KMS-11 (cell line): ENCODE data around the gene PEX10.

Experiments
- H2AFZ ChIP-seq: fragments of 200-600 bp; sonication (generic); 2 replicates; pipeline ENCODE4 v1.6.1; 2016; ENCODE audit warnings: antibody characterized with exemption, mixed run types, low read depth
- H3K27ac ChIP-seq: fragments of 200-600 bp; sonication (generic); 2 replicates; pipeline ENCODE4 v1.6.1; 2016; ENCODE audit warnings: mild to moderate bottlenecking, mixed run types
- H3K27me3 ChIP-seq: fragments of 200-600 bp; sonication (generic); 2 replicates; pipeline ENCODE4 v1.6.1; 2017; ENCODE audit warnings: mild to moderate bottlenecking, low read depth, mixed run types, moderate library complexity; ENCODE audit not compliant: insufficient read depth
- H3K36me3 ChIP-seq: fragments of 200-600 bp; sonication (generic); 2 replicates; pipeline ENCODE4 v1.6.1; 2017; ENCODE audit warnings: mild to moderate bottlenecking, mixed run types; ENCODE audit not compliant: insufficient read depth
- H3K4me1 ChIP-seq: fragments of 200-600 bp; sonication (generic); 2 replicates; pipeline ENCODE4 v1.6.1; 2016; ENCODE audit warnings: mild to moderate bottlenecking, low read depth, mixed run types; ENCODE audit not compliant: poor library complexity, severe bottlenecking
- H3K4me2 ChIP-seq: fragments of 200-600 bp; sonication (generic); 2 replicates; pipeline ENCODE4 v1.7.0; 2016; ENCODE audit warnings: mild to moderate bottlenecking, mixed run types
- H3K4me3 ChIP-seq: fragments of 200-600 bp; sonication (generic); IDR thresholded peaks from 2 replicates; pipeline ENCODE4 v1.6.1; 2017; ENCODE audit warnings: low read depth, low read length, mixed read lengths; ENCODE audit not compliant: insufficient read depth
- H3K79me2 ChIP-seq: fragments of 200-600 bp; sonication (generic); 2 replicates; pipeline ENCODE4 v1.6.1; 2016; ENCODE audit warnings: low read depth, mixed run types; ENCODE audit not compliant: insufficient read depth
- H3K9ac ChIP-seq: fragments of 200-600 bp; sonication (generic); 2 replicates; pipeline ENCODE4 v1.6.1; 2016; ENCODE audit warnings: mild to moderate bottlenecking, mixed run types
- H4K20me1 ChIP-seq: fragments of 200-600 bp; sonication (generic); 2 replicates; pipeline ENCODE4 v1.6.1; 2016; ENCODE audit warnings: mild to moderate bottlenecking, mixed run types; ENCODE audit not compliant: insufficient read depth
- TF ChIP-seq, protein P1 (sequence below): fragments of 200-600 bp; sonication (generic); conservative IDR thresholded peaks from 2 replicates; pipeline ENCODE4 v1.6.1; 2017; ENCODE audit warnings: low read depth, mild to moderate bottlenecking, antibody characterized with exemption, low read length, moderate library complexity, mixed read lengths

The PEX10 gene

DNA sequence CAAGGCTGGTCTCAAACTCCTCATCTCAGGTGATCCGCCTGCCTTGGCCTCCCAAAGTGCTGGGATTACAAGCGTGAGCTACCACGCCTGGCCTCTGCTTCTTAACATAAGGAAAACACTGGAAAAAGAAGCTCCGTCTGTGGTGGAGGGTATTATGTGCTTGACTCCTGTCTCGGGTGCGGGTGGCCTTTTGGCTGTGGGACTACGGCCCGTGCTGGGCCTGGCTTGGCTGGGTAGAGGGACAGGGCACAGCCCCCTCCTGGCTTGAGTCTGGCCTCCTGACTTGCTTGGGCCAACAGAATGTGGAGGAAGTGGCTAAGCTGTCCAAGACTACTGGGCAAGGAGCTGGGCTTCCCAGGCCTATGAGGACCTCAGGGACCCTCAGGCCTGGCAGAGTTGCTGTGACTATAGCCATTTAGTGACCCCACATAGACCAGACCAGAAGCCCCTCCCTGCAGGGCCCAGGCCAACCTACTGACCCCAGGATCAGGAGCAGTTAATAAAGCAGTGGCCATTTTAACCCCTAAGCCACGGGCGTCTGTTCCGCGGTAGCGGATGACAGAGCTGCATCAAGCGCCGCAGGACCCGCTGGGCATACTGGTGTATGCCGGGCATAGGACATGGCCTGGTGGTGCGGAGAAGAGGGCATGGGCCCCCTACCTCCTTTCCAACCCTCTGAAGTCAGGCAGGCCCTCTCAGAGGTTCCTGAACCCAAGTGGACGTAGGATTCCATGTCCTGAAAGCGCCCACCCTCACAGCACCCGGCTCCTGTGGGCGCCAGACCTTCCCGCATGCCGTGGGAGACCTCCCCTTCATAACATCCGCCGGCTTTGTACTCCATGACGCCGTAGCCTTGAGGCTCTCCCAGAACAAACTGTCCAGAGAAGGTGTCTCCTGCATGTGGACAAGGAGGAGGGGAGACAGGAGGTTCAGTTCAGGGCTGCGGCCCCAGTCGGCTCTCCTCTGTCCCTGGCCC is 25.4 kb downstream of the PEX10 start:
- Histone ChIP-seq H3K9ac (no peak overlapping the region), H3K27ac (no peak overlapping the region), H3K27me3 (peaks cover 23% of the 10 kb centered on the region; the same call in 1 of the 2 replicates), H3K4me3 (no peak overlapping the region), H3K79me2 (no peaks in the 10 kb centered on the region), H3K4me2 (no peak overlapping the region), H3K4me1 (peaks cover 10% of the 10 kb centered on the region), H2AFZ (no peak overlapping the region), H4K20me1 (no peaks in the 10 kb centered on the region), H3K36me3 (no peaks in the 10 kb centered on the region)
- TF ChIP-seq, protein P1, sequence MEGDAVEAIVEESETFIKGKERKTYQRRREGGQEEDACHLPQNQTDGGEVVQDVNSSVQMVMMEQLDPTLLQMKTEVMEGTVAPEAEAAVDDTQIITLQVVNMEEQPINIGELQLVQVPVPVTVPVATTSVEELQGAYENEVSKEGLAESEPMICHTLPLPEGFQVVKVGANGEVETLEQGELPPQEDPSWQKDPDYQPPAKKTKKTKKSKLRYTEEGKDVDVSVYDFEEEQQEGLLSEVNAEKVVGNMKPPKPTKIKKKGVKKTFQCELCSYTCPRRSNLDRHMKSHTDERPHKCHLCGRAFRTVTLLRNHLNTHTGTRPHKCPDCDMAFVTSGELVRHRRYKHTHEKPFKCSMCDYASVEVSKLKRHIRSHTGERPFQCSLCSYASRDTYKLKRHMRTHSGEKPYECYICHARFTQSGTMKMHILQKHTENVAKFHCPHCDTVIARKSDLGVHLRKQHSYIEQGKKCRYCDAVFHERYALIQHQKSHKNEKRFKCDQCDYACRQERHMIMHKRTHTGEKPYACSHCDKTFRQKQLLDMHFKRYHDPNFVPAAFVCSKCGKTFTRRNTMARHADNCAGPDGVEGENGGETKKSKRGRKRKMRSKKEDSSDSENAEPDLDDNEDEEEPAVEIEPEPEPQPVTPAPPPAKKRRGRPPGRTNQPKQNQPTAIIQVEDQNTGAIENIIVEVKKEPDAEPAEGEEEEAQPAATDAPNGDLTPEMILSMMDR, result no peak

DNA sequence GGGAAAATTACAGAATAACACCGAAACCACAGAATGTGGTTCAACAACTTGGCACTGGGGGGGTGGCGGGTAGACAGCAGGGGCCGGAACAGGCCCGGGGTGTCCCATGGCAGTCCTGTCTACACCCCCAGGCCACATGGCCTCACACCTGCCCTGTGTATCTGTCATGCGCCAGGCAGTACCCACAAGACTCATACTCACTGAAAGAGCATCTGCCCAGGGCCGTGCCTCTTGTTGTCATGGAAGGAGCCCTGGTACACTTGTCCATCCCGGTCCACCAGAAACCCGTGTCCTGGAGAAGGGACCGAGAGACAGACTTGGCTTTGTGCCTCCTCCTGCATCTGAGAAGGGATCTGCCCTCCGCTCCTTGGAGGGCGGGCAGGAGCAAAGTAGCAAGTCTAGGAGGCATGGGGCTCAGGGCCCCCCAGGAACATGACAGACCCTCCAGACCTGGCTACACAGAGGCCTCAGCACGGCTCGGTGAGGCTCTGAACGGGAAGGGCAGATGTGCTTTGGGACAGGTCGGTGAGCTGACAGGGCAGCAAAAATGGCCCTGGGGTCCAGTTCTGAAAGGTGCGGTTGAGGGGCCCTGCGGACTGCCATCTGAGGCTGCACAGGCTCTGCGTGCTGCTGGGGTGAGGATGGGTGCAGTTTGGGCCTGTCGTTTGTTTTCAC is 26.6 kb downstream of the PEX10 start:
- no peaks in the 10 kb centered on the region for H3K36me3 ChIP-seq
- peaks cover 34% of the 10 kb centered on the region for H3K27me3 ChIP-seq
- TF ChIP-seq, protein P1, result no peak
- H3K4me2 ChIP-seq, result no peak overlapping the region
- H2AFZ ChIP-seq, result no peak overlapping the region
- H3K4me3 ChIP-seq, result no peak overlapping the region
- H3K9ac ChIP-seq, result no peak overlapping the region
- H3K79me2 ChIP-seq, result no peaks in the 10 kb centered on the region
- H4K20me1 ChIP-seq, result no peaks in the 10 kb centered on the region
- no peak overlapping the region for H3K27ac ChIP-seq
- H3K4me1 ChIP-seq, result peaks cover 8% of the 10 kb centered on the region

DNA sequence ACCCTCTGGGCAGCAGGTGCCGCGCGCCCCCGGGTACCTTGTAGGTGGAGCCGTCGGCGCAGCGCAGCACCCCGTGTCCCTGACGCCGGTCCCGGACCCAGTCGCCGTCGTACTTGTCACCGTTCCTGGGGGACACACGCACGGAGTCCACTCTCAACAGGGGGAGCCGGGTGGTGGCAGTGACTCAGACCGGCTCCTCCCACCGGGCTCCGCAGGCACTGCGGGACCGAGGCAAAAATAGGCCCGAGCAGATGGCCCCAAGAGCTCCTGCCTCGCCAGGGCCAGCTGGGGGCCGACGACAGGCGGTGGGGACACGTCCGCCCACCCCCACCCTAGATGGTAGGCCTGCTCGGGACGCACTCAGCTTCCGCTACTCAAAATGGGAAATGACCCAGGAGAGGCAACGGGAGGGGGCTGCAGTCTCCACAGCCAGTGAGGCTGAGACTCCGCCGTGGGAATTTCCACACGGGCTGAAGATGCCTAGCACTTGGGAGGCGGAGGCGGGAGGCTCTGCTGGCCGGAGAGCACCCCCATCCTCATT is 27.4 kb downstream of the PEX10 start:
- no peaks in the 10 kb centered on the region for H3K79me2 ChIP-seq
- peaks cover 42% of the 10 kb centered on the region for H3K27me3 ChIP-seq
- no peak overlapping the region for H2AFZ ChIP-seq
- no peak overlapping the region for H3K27ac ChIP-seq
- H3K4me2 ChIP-seq, result no peak overlapping the region
- peaks cover under 1% of the 10 kb centered on the region for H3K4me1 ChIP-seq
- TF ChIP-seq, protein P1, result no peak
- no peak overlapping the region for H3K9ac ChIP-seq
- no peaks in the 10 kb centered on the region for H3K36me3 ChIP-seq
- H4K20me1 ChIP-seq, result no peaks in the 10 kb centered on the region
- H3K4me3 ChIP-seq, result no peak overlapping the region

DNA sequence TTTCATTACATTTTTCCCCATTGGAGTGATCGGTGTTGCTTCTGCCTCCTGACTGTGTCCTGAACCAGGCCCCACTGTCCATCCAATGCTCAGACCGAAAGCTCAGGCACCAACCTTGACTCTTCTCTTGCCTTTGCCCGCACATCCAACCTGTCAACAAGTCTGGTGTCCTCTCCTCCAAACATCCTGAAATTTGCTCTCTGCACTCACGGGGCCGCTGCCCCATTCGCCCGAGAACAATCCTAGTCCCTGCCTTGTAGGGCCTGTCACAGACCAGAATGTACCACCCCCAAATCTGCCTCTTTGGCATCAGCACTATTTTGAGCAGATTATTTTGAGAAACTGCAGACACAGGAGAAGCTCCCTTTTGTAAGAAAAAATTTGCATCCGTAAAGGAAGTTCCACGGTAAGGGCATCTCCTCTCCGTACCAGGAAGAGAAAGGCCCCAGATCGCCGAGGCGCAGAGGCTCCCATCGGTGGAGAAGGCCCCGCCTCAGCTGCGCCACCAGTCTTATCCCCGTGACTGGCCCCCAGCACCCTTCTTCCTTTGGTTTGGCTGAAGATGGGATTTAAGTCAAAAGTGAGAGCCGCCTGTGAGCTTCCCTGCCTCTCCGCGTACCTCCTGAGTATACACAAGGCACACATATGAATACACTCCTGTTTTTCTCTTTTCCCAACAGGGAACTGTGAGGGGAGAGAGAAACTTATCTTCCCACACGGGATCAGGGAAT is 28.1 kb downstream of the PEX10 start:
- no peak overlapping the region for H3K4me3 ChIP-seq
- no peaks in the 10 kb centered on the region for H4K20me1 ChIP-seq
- no peak overlapping the region for H3K4me2 ChIP-seq
- H2AFZ ChIP-seq, result no peak overlapping the region
- TF ChIP-seq, protein P1, result no peak
- no peaks in the 10 kb centered on the region for H3K79me2 ChIP-seq
- H3K27ac ChIP-seq, result no peak overlapping the region
- no peaks in the 10 kb centered on the region for H3K4me1 ChIP-seq
- no peaks in the 10 kb centered on the region for H3K36me3 ChIP-seq
- peaks cover 49% of the 10 kb centered on the region for H3K27me3 ChIP-seq
- H3K9ac ChIP-seq, result no peak overlapping the region
